GOT3 (cell line): ENCODE measurements around the gene MYO3A.

Experiments used
- DNase-seq: peaks from one replicate; lab custom pipeline; 2025; ENCODE audit warnings: mixed read lengths; lab: John Stamatoyannopoulos, UW

MYO3A gene

GRCh38 chr10:26214004-26214403 is 280.0 kb downstream of the MYO3A start:
- DNase-seq, result no peak

- no peak for DNase-seq
Measured at GRCh38 chr10:26214551-26215395, 280.7 kb downstream of the MYO3A start.

- no peak for DNase-seq
Measured at GRCh38 chr10:26215396-26215934, 281.4 kb downstream of the MYO3A start.

GRCh38 chr10:26215935-26216584 is 282.0 kb downstream of the MYO3A start:
- DNase-seq, result peak; percentile 12

GRCh38 chr10:26216585-26217395 is 282.8 kb downstream of the MYO3A start, which contains the start of gene GAD2:
Gene GAD2 (plus strand): TSS chr10:26216774. CDS start chr10:26216810, 36 bp downstream.
- DNase-seq, result no peak

GRCh38 chr10:26217396-26218086 is 283.5 kb downstream of the MYO3A start:
- no peak for DNase-seq

- no peak for DNase-seq
Measured at GRCh38 chr10:26219676-26220075, 285.6 kb downstream of the MYO3A start.

GRCh38 chr10:26220901-26221300 is 286.9 kb downstream of the MYO3A start:
- DNase-seq, result no peak

- no peak for DNase-seq
Measured at GRCh38 chr10:26221541-26221940, 287.5 kb downstream of the MYO3A start.

- no peak for DNase-seq
Measured at GRCh38 chr10:26222563-26222962, 288.5 kb downstream of the MYO3A start.

GRCh38 chr10:26225322-26225721 is 291.3 kb downstream of the MYO3A start:
- no peak for DNase-seq

GRCh38 chr10:26227786-26228185 is 293.8 kb downstream of the MYO3A start:
- DNase-seq, result no peak

GRCh38 chr10:26232174-26232573 is 298.1 kb downstream of the MYO3A start:
- no peak for DNase-seq

- DNase-seq, result no peak
Measured at GRCh38 chr10:26235761-26236160, 301.7 kb downstream of the MYO3A start.

GRCh38 chr10:26238378-26238777 is 304.3 kb downstream of the MYO3A start:
- no peak for DNase-seq

- no peak for DNase-seq
Measured at GRCh38 chr10:26242706-26243350, 308.8 kb downstream of the MYO3A start.

- no peak for DNase-seq
Measured at GRCh38 chr10:26243351-26243720, 309.3 kb downstream of the MYO3A start.

GRCh38 chr10:26249681-26250080 is 315.7 kb downstream of the MYO3A start:
- no peak for DNase-seq

GRCh38 chr10:26251925-26252324 is 317.9 kb downstream of the MYO3A start:
- no peak for DNase-seq

- no peak for DNase-seq
Measured at GRCh38 chr10:26254616-26255015, 320.6 kb downstream of the MYO3A start.

- DNase-seq, result no peak
Measured at GRCh38 chr10:26259341-26259740, 325.3 kb downstream of the MYO3A start.
